Measurements from ENCODE around the gene PRPSAP1.

The PRPSAP1 gene

GRCh38 chr17:76264425-76264754 is 89.3 kb downstream of the PRPSAP1 start:
- Histone ChIP-seq H3K27me3 (ENCODE audit: control insufficient read depth, insufficient read depth, low read length) (no peaks in the 10 kb centered on the region), H3K4me3 (ENCODE audit: low read length) (peak overlapping the region; percentile 30), H3K36me3 (ENCODE audit: control insufficient read depth, low read depth, low read length) (no peaks in the 10 kb centered on the region), H3K4me1 (ENCODE audit: control insufficient read depth, low read depth, low read length) (peaks cover 17% of the 10 kb centered on the region), H3K27ac (ENCODE audit: low read length) (no peak overlapping the region), H3K9me3 (ENCODE audit: control insufficient read depth, low read depth, low read length) (no peaks in the 10 kb centered on the region), H3K9ac (ENCODE audit: low read length) (peak overlapping the region; percentile 16)

GRCh38 chr17:76263896-76264295 is 89.8 kb downstream of the PRPSAP1 start:
- Histone ChIP-seq H3K9me3 (ENCODE audit: control insufficient read depth, low read depth, low read length) (no peaks in the 10 kb centered on the region), H3K27me3 (ENCODE audit: control insufficient read depth, insufficient read depth, low read length) (no peaks in the 10 kb centered on the region), H3K4me1 (ENCODE audit: control insufficient read depth, low read depth, low read length) (peaks cover 17% of the 10 kb centered on the region), H3K27ac (ENCODE audit: low read length) (no peak overlapping the region), H3K9ac (ENCODE audit: low read length) (no peak overlapping the region), H3K36me3 (ENCODE audit: control insufficient read depth, low read depth, low read length) (no peaks in the 10 kb centered on the region), H3K4me3 (ENCODE audit: low read length) (no peak overlapping the region)

- no peak overlapping the region for H3K4me3 ChIP-seq (ENCODE audit: low read length)
- H3K9ac ChIP-seq (ENCODE audit: low read length) = no peak overlapping the region
- H3K27me3 ChIP-seq (ENCODE audit: control insufficient read depth, insufficient read depth, low read length) = no peaks in the 10 kb centered on the region
- H3K9me3 ChIP-seq (ENCODE audit: control insufficient read depth, low read depth, low read length) = no peaks in the 10 kb centered on the region
- no peaks in the 10 kb centered on the region for H3K36me3 ChIP-seq (ENCODE audit: control insufficient read depth, low read depth, low read length)
- peaks cover 15% of the 10 kb centered on the region for H3K4me1 ChIP-seq (ENCODE audit: control insufficient read depth, low read depth, low read length)
- no peak overlapping the region for H3K27ac ChIP-seq (ENCODE audit: low read length)
These were observed 90.9 kb downstream of the PRPSAP1 start for GRCh38 chr17:76262732-76263344.

- Histone ChIP-seq H3K9ac (ENCODE audit: low read length) (no peak overlapping the region), H3K27ac (ENCODE audit: low read length) (no peak overlapping the region)
These were observed 92.1 kb downstream of the PRPSAP1 start for GRCh38 chr17:76261421-76262215.

GRCh38 chr17:76260669-76261068 is 93.0 kb downstream of the PRPSAP1 start:
- Histone ChIP-seq H3K9ac (ENCODE audit: low read length) (no peak overlapping the region), H3K9me3 (ENCODE audit: control insufficient read depth, low read depth, low read length) (no peaks in the 10 kb centered on the region), H3K36me3 (ENCODE audit: control insufficient read depth, low read depth, low read length) (no peaks in the 10 kb centered on the region), H3K4me1 (ENCODE audit: control insufficient read depth, low read depth, low read length) (peaks cover 4% of the 10 kb centered on the region), H3K4me3 (ENCODE audit: low read length) (no peak overlapping the region), H3K27me3 (ENCODE audit: control insufficient read depth, insufficient read depth, low read length) (no peaks in the 10 kb centered on the region), H3K27ac (ENCODE audit: low read length) (no peak overlapping the region)

More at GRCh38 chr17:76261421-76262215, 92.1 kb downstream of the PRPSAP1 start:
- H3K4me3 ChIP-seq (ENCODE audit: low read length) = no peak overlapping the region
- H3K4me1 ChIP-seq (ENCODE audit: control insufficient read depth, low read depth, low read length) = peaks cover 8% of the 10 kb centered on the region
- H3K9me3 ChIP-seq (ENCODE audit: control insufficient read depth, low read depth, low read length) = no peaks in the 10 kb centered on the region
- no peaks in the 10 kb centered on the region for H3K36me3 ChIP-seq (ENCODE audit: control insufficient read depth, low read depth, low read length)
- H3K27me3 ChIP-seq (ENCODE audit: control insufficient read depth, insufficient read depth, low read length) = no peaks in the 10 kb centered on the region

GRCh38 chr17:76260220-76260619 is 93.5 kb downstream of the PRPSAP1 start:
- no peak overlapping the region for H3K27ac ChIP-seq (ENCODE audit: low read length)
- peaks cover 4% of the 10 kb centered on the region for H3K4me1 ChIP-seq (ENCODE audit: control insufficient read depth, low read depth, low read length)
- H3K27me3 ChIP-seq (ENCODE audit: control insufficient read depth, insufficient read depth, low read length) = no peaks in the 10 kb centered on the region
- no peaks in the 10 kb centered on the region for H3K9me3 ChIP-seq (ENCODE audit: control insufficient read depth, low read depth, low read length)
- H3K4me3 ChIP-seq (ENCODE audit: low read length) = no peak overlapping the region
- no peaks in the 10 kb centered on the region for H3K36me3 ChIP-seq (ENCODE audit: control insufficient read depth, low read depth, low read length)
- H3K9ac ChIP-seq (ENCODE audit: low read length) = no peak overlapping the region

Data from iPS-18a (cell line).